DMS 273 (cell line): ENCODE data around the gene FAU.
"Not testable (repeated sequence)": the region's sequence is repeated elsewhere in the genome, so short reads cannot be mapped to it uniquely, and the experiment has no call there.

Source experiments
- DNase-seq: peaks from one replicate; lab custom pipeline; 2025; ENCODE audit not compliant: unreplicated experiment; lab: John Stamatoyannopoulos, UW

Gene FAU

DNA sequence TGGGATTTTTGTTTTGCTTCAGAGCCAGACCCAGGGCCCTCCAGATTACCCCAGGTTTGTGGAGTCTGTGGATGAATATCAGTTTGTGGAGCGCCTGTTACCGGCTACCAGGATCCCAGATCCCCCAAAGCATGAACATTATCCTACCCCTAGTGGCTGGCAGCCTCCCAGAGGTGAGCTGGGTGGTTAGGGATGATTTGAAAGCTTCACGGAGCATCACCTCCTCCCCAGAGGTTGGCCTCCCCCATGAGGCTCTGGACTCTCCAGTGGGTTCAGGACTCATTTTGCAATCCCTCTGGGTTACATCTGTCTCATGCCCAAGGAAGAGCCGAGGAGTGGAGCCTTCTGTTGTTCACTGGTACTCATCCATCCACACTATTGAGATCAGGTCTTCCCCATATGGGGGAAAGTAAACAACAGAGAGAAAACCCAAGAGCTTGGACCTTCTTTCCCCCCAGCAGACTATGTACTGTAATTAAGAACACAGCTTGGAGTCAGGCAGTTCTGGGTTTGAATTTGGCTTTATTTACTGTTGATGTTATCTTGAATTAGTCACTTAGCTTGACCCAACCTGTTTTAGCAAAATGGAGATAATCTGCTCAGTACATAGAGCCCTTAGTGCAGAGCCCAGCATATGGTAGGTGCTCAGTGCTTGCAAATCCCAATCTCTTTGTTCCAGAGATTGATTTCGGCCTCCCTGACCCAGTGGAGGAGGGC is 2.7 kb upstream of the FAU start:
- DNase-seq, result no peak

DNA sequence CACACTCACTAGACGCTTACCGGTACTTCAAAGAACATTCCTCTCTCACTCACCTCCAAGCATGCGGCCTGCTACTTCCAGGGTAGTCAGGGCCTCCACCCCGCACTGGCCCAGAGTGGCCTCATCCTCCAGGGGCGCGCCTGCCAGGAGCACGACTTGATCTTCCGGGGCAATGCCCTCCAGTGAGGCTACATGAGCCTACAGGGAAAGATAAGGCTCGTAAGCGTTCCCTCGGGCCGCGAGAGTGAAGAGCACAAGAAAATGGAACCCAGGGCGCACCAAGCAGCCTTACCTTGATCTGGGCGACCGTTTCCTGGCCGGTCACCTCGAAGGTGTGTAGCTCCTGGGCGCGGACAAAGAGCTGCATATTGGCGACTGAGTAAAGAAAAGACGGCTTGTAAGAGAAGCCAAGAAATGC is 478 bp downstream of the FAU start:
- no peak for DNase-seq

- no peak for DNase-seq
Observed at GRCh38 chr11:65120831-65121230, 1.1 kb downstream of the FAU start.

DNA sequence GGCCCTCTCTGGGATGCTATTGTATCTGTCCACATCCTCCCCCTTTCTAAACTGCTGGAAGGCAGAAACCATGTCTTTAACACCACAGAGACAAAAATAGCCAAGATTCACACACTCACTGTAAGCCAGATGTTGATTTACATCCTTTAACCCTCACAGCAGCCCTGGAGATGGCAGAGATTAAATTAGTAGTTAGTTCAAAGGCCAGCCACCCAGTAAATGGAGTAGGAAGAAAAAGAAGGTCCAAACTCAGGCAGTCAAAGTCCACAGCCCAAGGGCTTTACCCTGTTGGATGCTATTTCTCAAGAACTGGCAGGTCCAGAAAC is 2.3 kb downstream of the FAU start:
- no peak for DNase-seq

GRCh38 chr11:65118891-65119669 is 2.9 kb downstream of the FAU start:
- DNase-seq, result not testable (repeated sequence)

DNA sequence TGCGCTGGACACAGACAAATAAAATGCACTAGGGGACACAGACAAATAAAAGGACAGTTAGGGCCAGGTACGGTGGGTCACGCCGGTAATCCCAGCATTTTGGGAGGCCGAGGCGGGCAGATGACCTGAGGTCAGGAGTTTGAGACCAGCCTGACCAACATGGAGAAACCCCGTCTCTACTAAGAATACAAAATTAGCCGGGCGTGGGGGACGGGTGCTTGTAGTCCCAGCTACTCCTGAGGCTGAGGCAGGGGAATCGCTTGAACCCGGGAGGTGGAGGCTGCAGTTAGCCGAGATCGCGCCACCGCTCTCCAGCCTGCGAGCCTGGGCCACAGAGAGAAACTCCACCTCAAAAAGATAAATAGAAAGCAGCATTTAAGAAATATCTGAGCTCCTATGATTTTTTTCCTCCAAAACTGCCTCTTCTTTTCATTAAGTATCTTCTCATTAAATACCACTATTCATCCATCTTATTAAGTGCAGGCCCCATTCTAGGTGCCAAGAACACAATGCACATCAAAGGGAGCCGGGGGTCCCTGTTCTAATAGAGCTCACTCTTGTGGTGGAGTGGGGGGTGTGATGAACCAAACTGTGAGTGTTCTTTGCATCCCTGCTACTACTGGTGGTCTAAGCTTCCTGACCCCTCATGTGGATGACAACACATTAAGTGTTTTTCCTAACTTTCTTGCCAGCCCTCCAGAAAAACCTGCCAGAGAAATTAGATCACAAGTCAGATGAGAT is 3.7 kb downstream of the FAU start:
- peak; percentile 47 for DNase-seq

DNA sequence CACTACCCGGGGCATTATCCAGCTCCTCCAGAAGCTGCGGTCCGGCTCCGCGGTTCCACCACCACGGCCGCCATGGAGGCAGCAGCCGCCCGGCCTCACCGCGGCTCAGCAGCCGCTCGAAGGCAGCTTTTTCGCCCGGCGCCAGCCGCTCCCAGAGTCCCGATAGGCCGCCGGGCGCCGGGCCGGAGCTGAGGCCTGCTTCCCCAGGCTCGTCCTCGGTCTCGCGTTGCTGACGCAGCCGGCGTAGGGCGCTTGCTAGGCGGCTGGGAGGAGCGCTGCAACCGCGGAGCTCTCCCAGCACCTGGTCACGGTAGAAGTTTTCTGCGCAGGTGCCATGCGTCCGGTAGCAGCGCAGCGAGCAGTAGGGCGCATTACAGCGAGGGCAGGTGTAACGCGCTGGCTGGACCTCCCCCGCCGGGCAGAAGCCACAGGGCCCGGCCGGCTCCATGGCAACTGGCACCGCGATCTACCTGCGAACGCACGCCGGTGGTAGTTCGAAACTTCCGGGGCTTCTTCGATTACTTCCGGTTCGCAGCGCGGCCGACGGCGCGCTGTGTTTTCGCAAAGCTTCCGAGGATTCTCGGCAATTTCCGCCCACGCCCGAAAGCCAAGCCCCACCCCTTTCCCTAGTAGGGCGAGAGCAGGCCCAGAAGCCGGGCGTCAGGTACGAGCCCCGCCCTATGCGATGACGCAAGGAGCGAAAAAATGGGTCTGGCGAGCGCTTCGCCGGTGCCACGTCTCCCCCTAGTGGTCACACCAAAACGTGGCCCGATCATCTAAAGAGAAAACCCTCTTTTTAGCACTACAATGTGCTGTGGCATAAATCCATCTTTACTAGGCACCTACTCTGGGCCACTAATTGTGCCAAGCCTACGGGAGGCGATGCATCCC is 4.5 kb downstream of the FAU start, which contains the start of gene ZNHIT2:
TSS of gene ZNHIT2 (minus strand) at position 496 of the 891 bp plus-strand sequence. CDS start at position 448, 48 bp downstream.
- peak; percentile 99 for DNase-seq

- DNase-seq, result peak; percentile 53
Observed at GRCh38 chr11:65116370-65117205, 5.3 kb downstream of the FAU start.

DNA sequence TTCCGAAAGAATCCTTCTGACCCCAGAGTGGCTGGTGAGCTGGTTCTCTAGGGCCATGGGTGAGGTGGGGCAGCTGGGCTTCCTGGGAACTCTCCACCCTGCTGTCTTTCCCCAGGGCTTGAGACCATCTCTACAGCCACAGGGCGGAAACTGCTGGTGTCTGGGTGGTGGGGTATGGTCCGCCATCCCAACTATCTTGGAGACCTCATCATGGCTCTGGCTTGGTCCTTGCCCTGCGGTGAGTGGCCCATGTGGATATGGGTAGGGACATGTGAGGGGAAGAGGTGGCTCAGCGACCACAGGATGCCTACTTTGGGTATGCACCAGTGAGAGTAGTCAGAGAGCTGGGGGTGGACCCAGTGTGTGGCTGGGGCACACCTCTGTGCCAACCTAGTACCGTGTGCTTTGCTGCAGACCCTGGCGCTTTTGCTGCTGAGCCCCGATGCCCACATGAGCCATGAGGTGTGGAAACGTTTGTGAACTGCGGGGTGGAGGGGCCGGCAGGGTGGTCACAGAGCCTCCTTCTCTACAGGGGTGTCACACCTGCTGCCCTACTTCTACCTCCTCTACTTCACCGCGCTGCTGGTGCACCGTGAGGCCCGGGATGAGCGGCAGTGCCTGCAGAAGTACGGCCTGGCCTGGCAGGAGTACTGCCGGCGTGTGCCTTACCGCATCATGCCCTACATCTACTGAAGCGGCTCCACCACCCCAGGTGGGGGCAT is 6.4 kb downstream of the FAU start:
- no peak for DNase-seq

GRCh38 chr11:65114538-65115171 is 7.3 kb downstream of the FAU start:
- DNase-seq, result no peak

GRCh38 chr11:65113839-65114238 is 8.1 kb downstream of the FAU start:
- DNase-seq, result no peak

GRCh38 chr11:65113361-65113756 is 8.6 kb downstream of the FAU start:
- DNase-seq, result peak; percentile 55

DNA sequence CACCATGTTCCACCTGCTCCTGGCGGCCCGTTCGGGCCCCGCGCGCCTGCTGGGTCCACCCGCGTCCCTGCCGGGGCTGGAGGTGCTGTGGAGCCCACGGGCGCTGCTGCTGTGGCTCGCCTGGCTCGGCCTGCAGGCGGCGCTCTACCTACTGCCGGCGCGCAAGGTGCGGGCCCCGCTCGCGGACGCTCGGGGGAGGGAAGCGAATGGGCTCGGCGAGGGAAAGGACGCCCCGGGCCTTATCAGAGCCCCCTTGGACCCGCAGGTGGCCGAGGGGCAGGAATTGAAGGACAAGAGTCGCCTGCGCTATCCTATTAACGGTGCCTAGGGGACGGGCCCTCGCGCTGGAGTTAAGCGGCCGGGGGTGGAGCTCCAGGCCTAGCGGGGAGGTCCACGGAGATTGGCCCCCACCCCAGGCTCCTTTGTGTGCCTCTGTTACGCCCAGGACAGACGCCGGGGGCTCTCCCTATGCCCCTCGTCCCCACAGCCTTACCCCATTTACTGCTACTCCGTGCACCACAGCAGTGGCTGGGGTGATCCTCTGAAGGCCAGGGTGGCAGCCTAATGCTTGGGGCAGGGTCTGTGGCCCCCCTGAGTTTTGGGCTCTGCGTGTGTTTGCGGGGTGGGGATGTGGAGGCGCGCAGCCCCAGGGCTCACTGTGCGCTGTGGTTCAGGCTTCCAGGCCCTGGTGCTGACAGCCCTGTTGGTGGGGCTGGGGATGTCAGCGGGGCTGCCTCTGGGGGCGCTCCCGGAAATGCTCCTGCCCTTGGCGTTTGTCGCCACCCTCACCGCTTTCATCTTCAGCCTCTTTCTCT is 9.2 kb downstream of the FAU start:
- DNase-seq, result peak; percentile 60

DNA sequence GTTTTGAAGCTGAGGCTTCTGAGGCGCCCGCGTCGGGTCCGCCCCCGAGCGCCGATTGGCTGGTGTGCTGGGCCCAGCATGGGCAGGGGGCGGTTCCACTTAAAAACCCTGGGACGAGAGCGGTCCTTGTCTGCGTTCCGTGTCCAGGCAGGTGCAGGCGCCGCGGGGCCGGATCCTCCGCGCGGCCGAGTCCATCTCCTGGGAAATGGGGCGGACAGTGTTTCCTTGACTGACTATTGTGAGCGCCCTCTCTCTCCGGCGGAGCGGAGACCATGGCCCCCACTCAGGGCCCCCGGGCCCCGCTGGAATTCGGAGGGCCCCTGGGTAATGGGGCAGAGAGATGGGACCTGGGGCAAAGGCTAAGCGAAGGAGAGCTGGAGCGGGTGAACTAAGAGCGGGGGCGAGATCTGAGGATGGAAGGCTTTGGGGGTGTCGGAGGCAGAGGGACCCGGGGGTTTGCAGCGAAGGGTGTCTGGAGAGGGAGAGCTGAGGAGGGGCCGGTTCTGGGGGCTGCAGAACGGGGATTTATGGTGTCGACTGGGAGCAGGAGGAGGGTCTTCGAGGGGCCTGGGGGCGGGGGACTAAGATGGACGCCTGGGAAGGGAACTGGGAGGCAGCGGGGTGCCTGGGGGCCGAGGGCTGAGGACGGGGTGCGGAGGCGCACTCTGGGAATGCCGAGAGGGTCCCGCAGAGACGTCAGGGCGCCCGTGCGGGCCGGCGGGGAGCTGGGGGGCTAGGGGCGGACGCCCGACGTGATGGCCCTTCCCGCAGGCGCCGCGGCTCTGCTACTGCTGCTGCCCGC is 10.0 kb downstream of the FAU start, which contains the start of gene TM7SF2:
TSS of gene TM7SF2 (plus strand) at position 129 of the 802 bp plus-strand sequence. CDS start at position 273, 144 bp downstream.
- peak; percentile 95 for DNase-seq

GRCh38 chr11:65111159-65111743 is 10.7 kb downstream of the FAU start:
- DNase-seq, result no peak

DNA sequence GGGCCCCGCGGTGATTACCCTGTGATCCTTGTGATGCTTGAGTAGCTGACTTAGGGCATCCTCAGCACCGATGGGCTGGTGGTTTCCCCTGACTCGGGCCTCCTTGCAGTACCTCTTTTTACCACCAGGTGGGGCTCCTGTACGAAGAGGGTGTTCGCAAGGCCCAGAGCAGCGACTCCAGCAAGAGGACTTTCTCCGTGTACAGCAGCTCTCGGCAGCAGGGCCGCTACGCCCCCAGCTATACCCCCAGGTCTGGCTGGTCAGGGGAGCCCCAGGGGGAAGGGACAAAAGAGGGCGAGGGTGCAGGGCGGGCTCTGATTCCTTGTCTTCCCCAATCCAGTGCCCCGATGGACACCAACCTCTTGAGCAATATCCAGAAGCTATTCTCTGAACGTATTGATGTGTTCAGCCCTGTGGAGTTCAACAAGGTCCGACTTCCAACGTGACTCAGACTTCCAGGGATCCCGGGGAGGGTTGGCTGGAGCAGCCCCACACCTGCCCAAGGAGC is 11.5 kb downstream of the FAU start:
- DNase-seq, result peak; percentile 91
